SW480 (cell line): ENCODE measurements around the gene LRRC51.
"Not testable (repeated sequence)": the region's sequence is repeated elsewhere in the genome, so short reads cannot be mapped to it uniquely, and the experiment has no call there.

Experiments
- DNase-seq: peaks from one replicate; pipeline ENCODE4 v3.0.0-alpha.2; 2016; ENCODE audit warnings: low spot score

Gene LRRC51

DNA sequence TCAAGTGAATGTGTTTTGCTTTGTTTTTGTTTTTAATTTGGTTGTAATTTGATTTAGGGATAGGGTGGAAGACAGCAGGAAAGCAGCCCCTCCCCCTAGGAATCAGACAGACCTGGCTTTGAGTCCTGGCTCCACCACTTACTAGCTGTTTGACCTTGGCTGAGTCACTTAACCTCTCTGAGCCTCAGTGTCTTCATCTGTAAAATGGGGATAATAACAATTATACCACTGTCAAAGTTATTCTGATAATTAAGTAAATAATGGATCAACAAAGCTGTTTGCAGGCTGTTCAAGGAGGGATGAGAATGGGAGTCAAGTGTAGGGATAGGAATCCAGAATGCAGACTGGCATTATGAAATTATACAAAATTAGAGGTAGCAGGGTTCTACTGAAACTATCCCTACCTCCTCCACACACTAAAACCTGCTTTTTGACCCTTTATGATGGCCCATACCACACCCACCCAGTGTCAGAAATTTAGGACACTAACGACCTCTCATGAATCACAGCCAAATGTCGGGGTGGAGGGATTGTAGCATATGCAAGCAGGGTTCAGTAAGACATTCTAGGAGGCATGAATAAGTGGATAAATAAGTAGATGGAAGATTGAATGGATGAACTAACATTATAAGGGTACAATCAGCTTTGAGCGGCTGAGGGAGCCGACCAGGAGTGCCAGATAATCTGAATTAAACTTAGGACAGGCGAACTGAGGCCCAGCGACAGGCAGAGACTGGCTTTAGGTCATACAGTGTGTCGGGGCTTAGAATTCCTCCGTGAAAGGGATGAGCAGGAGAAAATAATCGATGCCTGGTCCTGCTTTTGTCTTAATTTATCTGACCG is 30.9 kb downstream of the LRRC51 start:
- DNase-seq = no peak

DNA sequence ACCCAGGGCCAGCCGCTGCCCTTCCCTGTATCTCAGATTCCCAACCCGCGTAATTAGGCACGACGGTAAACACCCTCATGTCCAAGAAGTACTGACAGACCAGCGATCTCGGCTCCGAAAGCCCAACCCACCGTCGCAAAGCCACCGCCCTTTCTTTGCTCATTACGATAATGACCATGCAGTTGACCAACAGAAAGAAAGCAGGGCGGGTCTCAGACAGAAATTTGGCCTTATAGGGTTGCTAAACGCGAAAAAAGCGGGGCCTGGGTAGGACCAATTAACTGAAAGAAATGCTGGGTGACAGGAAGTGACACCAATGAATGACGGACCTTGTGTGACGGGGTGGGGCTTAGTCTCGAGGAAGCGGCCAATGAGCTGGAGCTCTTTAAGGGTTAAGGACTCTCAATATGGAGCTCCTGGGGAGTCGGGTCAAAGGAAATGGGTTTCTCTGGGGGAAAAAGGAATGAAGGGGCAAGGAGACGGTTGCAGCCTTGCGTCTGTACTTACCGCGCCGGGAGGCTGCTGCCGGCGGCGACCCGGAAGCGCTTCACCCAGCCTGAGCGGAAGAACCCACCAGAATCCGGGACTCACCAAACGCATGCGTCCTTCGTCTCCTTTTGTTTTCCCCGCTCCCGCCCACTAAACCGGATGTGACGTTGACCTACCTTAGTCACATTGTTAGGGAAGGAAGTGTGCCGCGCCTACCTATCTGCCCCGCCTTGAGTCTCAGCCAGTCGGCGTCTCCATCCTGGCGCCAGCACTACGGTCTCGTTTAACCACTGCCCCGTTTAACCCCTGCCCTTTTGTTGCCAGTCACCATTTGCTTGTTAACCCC is 31.7 kb downstream of the LRRC51 start, which contains the start of gene ANAPC15:
Gene ANAPC15, minus strand, starts transcription at position 553 of the 835 bp plus-strand sequence. CDS start 1,419 bp downstream, outside the sequence.
- peak; percentile 100 for DNase-seq

DNA sequence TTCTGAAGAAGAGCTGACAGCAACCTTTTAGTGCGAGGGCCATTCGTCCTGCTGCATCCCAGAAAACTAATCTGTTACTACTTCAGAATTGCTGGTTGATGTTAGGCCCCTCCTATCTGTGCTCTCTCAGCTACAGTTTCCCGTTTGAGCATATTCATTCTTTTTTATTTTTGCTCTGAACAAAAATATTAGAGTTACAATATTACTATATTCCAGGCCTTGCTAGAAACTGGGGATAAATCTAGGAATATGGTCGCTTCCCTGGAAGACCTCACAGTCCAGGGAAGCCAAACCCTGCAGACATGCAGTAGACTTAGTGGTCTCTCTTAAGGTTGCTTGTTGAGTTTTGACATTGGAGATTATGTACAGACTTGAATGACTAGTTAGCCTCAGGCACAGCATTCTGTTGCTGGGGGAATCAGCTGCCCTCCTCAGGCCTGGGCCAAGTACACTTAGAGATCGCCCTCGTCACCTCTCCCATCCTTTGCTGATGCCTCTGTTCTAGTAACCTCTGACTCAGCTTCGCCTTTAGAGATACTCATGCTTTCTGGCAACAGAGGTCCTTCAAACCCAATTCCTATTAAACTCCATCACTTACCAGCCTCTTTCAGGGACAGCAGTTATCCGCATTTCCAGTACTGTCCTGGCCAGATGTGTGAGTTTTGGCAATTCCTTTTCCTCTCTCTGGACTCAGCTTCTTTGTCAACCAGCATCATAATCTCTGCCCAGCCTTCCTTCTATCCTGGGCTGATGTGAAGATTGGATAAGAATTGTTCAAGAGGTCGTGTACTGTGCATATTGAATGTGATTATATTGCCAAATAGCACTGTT is 32.5 kb downstream of the LRRC51 start:
- DNase-seq = no peak

DNA sequence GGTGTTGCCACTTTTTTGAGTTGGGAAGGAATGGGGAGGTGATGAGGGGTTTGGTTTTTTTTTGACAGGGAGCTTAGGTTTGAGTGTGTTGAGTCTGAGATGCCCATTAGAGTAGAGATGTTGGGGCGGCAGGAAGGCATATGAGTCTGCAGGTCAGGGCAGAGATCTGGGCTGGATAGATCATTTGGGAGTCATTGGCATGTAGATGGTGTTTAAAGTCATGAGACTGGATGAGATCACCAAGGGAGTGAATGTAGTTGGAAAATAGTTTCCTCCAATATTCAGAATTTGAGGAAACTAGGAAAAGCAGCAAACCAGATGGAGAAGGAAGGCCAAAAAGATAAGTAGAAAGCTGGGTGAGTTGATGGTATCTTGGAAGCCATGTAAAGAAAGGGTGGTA is 33.9 kb downstream of the LRRC51 start:
- DNase-seq = no peak

DNA sequence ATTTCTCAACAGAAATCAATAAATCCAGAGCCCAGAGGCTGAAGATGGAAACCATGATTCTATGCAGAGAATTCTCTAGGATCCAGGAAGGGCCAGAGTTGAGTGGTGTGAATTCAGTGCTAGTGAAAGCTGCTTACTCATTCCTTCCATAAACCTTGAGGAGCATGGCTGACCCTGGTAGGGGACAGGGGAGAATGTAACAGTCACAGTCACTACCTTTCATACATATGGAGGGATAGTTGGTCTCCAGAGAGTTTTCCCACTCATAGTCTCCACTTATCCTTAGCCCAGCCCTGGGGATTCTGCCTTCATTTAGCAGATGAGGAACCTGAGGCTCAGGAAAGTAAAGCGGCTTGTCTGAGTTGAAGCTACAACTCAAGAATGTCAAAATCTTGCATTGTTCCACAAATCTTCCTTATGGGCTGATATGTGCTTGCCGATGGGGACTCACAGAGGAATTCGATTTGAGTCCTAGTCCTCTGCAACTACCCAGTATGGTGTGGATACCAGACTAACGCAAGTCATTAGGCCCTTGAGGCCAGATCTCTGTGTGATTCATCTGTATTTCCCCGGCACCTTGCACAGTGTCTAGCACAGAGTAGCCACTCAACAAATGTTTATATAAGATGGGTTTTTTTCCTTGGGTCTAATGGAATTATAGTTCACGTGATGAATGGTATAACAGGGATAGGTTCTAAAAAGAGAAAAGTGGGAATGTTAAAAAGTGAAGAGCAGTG is 35.5 kb downstream of the LRRC51 start:
- DNase-seq = no peak

DNA sequence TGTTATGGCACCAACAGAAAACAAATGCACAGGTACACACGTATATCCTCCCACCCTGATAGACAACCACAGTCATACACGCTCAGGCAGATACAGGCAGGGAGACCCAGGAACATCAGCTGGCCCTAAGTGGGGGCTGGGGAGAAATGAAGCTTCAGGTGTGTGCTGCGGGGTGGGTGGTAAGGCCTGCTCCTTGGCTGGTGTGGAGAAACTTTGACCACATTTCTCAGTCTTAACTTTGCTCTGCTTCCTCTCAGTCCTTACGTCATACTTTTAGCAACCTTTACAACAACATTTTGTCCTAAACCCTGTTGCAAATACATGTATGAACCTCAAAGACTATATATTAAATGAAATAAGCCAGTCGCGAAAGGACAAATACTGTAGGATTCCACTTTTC is 38.5 kb downstream of the LRRC51 start:
- no peak for DNase-seq

DNA sequence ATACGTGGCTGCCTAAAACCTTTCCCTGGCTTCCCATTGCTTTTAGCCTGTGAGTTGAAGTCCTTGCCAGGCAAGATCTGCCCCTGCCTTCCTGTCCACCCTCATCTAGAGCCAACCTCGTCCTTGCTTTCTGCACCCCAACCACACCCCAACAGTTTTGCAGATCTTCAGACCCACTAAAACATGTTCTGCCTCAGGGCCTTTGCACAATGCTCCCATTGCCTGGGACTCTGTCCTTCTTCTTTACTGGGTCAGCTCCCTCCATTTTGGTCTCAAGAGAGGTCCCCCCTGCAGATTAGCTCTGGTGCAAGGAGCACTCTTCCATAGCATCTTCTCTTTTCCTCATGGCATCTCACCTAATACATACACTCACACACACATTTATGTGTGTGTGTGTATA is 40.3 kb downstream of the LRRC51 start:
- DNase-seq = no peak

DNA sequence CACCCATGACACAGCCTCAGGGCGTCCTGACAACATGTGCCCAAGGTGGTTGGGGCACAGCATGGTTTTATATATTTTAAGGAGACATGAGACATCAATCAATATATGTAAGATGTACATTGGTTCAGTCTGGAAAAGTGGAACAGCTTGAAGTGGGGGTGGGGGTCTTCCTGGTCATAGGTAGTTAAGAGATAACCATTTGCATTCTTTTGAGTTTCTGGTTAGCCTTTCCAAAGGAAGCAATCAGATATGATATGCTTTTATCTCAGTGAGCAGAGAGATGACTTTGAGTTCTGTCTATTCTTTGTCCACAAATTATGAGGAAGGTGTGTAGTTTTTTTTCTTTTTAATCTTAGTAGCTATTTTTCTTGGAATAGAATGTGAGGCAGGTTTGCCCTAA is 42.0 kb downstream of the LRRC51 start:
- DNase-seq = no peak

DNA sequence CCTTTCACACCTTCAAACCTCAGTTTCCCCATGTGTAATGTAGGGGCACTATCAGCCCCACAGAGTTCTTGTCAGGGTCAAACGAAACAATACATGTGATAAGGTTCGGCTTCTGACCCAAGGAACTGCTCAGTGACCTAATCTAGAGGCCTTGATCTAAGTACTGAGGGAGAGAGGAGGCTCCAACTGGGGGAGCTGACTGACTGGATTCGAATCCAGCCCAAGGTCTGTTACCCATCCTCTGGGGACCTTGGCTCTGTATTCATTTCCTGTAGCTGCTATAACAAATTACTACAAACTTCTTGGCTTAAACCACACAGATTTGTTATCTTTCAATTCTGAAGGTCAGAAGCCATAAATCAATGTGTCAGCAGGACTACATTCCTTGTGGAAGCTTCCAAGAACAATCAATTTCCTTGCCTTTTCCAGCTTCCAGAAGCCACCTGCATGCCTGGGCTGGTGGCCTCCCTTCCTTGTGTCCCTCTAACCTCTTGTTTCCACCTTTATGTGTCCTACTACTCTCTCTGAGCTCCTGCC is 42.5 kb downstream of the LRRC51 start:
- DNase-seq = no peak

DNA sequence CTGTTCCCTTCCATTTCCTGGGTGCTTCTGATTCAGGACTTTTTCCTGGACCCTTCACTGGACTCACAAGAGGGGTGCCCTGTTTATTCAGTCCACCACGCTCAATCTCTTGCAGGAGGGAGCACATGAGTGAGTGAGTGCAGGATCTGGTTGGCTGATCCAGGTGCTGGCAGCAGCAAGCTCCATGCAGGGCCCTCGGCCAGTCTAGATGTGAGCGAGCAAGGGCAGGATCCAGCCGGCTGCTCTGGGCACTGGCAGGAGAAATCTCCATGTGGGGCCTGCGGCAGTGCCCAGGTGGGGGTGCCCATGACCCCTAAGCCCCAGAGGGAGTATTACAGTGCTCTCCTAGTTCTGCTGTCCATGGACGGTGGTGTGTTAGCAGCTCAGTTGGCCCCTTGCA is 43.4 kb downstream of the LRRC51 start:
- no peak for DNase-seq

DNA sequence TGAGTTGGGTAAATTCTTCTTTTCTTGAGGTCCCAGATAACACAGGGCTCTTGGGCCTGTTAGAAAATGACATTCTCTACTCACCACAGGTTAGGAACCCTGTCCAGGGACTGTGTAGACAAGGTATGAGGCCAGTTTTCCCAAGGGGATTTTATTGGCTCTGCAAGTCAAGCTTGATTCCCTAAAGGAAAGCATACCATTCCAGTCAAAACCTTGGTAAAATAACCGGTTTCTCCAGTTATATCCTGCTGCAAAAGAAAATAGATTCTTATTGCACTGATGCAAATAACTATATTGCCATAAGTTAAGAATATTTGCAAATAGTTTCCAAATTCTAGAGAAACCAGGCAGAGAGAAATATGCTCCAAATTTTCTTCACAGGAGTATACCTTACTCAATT is 45.3 kb downstream of the LRRC51 start:
- DNase-seq = no peak

DNA sequence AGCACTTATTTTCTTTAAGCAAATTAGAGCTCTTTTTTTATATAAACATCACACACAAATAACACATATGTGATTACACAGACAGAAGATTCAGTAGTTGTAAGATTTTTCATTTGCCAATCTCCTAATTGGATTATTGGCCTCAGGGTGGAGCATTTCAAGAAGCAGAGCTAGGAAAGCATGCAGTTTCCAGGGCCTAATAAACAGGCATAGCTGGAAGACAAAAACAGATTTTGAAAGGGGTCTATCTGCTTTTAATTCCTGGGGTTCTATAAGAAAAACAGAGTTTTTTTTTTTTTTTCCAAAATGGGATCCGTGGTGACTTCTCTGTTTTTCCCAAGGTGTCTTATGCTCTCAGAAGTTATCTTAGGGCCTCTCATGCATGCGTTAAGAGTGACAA is 47.3 kb downstream of the LRRC51 start:
- no peak for DNase-seq

DNA sequence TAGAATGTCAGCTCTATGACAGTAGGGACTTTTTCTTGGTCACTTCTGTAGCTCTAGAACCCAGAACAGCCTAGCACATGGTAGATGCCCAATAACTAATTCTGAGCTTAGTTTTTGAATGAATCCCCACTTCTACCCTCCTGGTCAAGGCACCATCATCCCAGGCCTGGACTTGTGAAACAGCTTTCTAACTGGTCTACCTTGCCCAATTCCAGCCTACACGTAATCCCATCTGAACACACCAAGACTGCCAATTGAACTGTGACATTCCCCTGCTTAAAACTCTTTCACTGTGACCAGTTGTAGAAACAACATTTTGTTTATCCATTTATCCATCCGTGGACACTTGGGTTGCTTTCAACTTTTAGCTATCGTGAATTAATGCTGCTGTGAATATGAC is 48.7 kb downstream of the LRRC51 start:
- DNase-seq = no peak

DNA sequence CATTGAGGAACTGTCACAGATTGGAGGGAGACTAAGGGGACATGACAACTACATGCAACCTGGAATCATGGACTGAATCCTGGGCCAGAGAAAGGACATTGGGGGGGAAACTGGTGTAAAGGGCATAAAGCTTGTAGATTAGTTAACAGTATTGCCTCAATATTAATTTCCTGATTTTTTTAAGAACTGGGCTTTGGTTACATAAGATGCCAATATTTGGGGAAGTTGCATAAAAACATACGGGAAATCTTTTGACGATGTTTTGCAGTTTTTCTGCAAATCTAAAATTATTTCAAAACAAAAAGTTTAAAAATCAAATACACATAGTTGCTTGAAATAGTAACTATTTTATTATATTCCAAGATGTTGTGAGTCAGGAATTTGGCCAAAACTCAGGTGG is 52.0 kb downstream of the LRRC51 start:
- no peak for DNase-seq

DNA sequence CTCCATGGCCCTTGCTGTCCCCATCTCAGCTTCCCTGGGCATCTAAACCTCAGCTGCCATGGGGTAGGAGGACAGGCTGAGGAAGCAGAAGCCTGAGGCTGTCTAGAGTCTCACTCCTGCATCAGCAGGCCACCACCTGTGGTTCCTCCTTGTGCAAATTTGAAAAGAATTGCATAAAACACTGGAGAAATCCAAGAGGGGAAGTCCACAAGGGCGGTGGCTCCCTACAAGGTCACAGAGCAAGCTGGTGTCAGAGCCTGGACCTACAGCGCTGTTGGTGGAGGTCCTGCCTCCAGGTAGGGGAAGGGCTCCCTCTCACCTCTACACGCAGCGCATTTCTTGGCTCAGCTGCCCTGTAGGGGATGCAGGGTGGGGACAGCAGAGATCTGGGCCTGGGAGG is 54.8 kb downstream of the LRRC51 start, which contains the start of gene FOLR3:
Gene FOLR3, plus strand, starts transcription at position 253 of the 400 bp plus-strand sequence. CDS start 228 bp downstream, outside the sequence.
- DNase-seq = not testable (repeated sequence)

DNA sequence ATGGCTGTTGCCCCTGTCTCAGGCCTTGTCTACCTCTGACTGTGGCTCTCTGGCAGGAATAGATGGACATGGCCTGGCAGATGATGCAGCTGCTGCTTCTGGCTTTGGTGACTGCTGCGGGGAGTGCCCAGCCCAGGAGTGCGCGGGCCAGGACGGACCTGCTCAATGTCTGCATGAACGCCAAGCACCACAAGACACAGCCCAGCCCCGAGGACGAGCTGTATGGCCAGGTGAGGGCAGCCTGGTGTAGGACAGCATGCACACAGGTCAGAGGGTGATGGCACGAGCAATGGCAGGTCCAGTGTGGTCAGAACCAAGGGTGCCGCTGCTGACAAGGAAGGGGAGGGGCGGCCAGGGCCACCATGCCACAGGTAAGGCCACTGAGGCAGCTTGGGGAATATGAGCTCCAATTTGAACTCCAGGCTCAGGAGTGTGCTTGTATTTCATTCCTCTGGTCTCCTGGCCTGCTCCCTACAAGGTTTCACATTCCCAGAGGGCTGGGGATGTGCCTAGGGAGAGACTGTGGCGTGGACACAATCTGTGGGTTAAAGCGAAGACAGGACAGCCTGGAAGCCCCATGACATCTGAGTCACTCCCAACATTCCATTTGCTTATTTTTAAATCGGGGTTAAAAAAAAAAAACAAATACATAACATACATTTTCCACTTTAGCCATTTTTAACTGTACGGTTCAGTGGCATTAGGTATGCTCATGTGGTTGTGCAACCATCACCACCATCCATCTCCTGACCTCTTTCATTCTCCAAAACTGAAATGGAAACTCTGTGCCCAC is 55.4 kb downstream of the LRRC51 start:
- no peak for DNase-seq

DNA sequence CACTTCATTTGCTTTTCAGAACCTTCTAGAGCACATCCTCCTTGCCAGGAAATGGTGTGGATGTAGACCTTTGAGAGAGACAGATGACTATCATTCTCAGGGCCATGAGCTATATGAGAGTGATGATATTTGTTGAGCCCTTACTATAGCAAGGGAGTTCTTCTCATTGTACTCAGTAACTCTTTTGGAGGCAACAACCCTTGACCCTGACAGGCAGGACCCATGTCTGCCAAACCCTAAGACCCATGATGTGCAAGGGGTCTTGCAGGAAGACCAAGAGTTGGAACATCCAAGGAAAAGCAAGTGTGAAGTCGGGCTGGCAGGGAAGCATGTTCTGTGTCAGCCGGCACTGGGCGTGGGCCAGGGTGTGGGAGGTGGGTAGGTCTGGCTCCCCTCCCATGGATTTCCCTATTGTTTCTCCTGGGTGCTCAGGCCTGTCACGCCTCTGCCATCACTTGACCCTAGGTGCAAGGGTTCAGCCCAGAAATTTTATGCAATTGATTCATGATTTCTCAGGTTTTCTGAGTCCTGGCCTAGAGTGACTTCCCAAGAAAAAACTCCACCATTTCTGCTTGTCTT is 56.1 kb downstream of the LRRC51 start:
- DNase-seq = no peak

DNA sequence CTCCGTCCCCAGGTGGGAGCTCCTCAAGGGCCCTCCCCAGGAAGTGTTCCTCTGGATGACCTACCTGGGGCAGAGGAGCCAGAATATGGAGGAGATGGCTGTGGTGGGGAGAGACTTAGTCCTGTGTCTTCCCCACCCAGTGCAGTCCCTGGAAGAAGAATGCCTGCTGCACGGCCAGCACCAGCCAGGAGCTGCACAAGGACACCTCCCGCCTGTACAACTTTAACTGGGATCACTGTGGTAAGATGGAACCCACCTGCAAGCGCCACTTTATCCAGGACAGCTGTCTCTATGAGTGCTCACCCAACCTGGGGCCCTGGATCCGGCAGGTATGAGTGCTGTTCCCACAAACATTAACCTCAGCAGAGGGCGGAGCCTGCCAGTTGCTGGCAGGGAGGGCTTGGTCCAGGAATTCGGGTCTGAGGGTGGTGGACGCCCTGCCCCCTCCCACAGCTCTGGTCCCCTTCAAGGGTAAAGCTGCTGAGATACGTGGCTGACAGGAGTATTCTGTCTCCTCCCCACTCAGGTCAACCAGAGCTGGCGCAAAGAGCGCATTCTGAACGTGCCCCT is 58.3 kb downstream of the LRRC51 start:
- DNase-seq = no peak

DNA sequence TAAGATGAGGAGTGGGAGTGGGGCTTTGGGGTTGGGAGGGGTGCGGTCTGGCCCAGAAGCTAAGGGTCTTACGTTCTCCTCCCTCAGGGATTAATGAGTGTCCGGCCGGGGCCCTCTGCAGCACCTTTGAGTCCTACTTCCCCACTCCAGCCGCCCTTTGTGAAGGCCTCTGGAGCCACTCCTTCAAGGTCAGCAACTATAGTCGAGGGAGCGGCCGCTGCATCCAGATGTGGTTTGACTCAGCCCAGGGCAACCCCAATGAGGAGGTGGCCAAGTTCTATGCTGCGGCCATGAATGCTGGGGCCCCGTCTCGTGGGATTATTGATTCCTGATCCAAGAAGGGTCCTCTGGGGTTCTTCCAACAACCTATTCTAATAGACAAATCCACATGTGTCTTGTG is 58.9 kb downstream of the LRRC51 start:
- DNase-seq = no peak

DNA sequence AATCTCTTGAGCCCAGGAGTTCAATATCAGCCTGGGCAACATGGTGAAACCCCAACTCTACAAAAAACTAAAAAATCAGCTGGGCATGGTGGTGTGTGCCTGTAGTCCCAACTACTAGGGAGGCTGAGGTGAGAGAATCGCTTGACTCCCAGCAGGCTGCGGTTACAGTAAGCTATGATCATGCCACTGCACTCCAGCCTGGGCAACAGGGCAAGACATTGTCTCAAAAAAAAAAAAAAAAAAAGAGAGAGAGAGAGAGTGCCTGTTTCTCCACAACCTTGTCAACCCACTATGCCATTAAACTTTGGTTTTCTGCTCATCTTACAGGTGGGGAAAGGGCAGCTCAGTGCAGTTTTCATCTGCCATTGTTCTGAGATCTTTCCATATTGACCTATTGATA is 60.0 kb downstream of the LRRC51 start:
- peak; percentile 62 for DNase-seq
